ENCODE results near the gene DTX3L. TPM values are rescaled to one million over a fixed set of nuclear protein-coding genes. Genes with fewer than 3 reads are reported as not detected.

Gene DTX3L
- total and polyA plus RNA-seq, 2 of the 8 experiments (the other 6 are each of a cell fraction or from before 2014, with no cell fraction given) = 1.7 to 11.3 TPM

- H3K9me3 ChIP-seq (ENCODE audit: insufficient read depth in 2 of 2, low read depth in 1 of 2, low read length in 1 of 2) = peaks cover 4 to 7% of the 10 kb centered on the region in 2 experiments; a peak in 3 of 4 replicates
- H2BK15ac ChIP-seq (ENCODE audit: low read length) = no peak within 1 kb of the TSS
- no peaks in the 10 kb centered on the region for H3K79me1 ChIP-seq (ENCODE audit: low read depth, low read length)
- H3K23me2 ChIP-seq (ENCODE audit: low read depth, low read length) = no peaks in the 10 kb centered on the region; the same call in 1 of the 2 replicates
- H3K14ac ChIP-seq (ENCODE audit: insufficient read length) = no peak within 1 kb of the TSS
- H2BK120ac ChIP-seq (replicated peaks; ENCODE audit: low read depth, low read length) = no peak within 1 kb of the TSS
- no peak within 1 kb of the TSS for H2BK20ac ChIP-seq (ENCODE audit: low read length)
- no peaks in the 10 kb centered on the region for H3K79me2 ChIP-seq (ENCODE audit: control insufficient read depth in 1 of 2, insufficient read depth in 2 of 2, low read length in 2 of 2)
- H3K27ac ChIP-seq (ENCODE audit: low read depth, low read length) = no peak within 1 kb of the TSS
- H3K18ac ChIP-seq (ENCODE audit: extremely low read depth, low read length) = no peak within 1 kb of the TSS; the same call in 1 of the 2 replicates
- peak within 1 kb of the TSS; percentile 2 for H4K5ac ChIP-seq (ENCODE audit: insufficient read length, low read depth, low read length)
- no peak within 1 kb of the TSS for H3K4ac ChIP-seq (replicated peaks; ENCODE audit: insufficient read length, low read depth, low read length)
- no peaks in the 10 kb centered on the region for H4K20me1 ChIP-seq (replicated peaks in 1 of 2; ENCODE audit: control insufficient read depth in 1 of 2, insufficient read depth in 2 of 2, low read length in 2 of 2)
- no peaks in the 10 kb centered on the region for H3K36me3 ChIP-seq (ENCODE audit: control insufficient read depth in 2 of 4, insufficient read depth in 4 of 4, low read length in 3 of 4)
- no peak within 1 kb of the TSS for H2BK12ac ChIP-seq (ENCODE audit: low read depth, low read length)
- no peak within 1 kb of the TSS for H2AFZ ChIP-seq (ENCODE audit: low read length)
- H3K9ac ChIP-seq (replicated peaks in 1 of 4; ENCODE audit: extremely low read depth in 1 of 4, low read depth in 3 of 4, low read length in 3 of 4) = no peak within 1 kb of the TSS
- H4K8ac ChIP-seq (ENCODE audit: extremely low read depth, insufficient read depth, low read length) = peak within 1 kb of the TSS; percentile 91
- FAIRE-seq = no peak
- WGBS, 2 experiments (ENCODE audit: extremely low coverage in 1 of 2, insufficient coverage in 1 of 2, insufficient read length in 1 of 2, insufficient replicate concordance in 2 of 2, low coverage in 1 of 2, low lambda C conversion rate in 2 of 2, missing lambda C conversion rate in 1 of 2) = 11% methylated on average over 32 of the region's 40 CpGs; no CpG with 5 or more reads in 1 of the 2 experiments
- ChIA-PET POLR2A (ENCODE audit: partially characterized antibody) (interaction anchor here (0.7 kb wide), 1 partner anchor 42 kb away, joined by 4 read pairs; no protein-coding TSS in a partner anchor), CTCF (ENCODE audit: partially characterized antibody) (interaction anchor here (0.7 to 1.4 kb wide), 2 partner anchors 102 to 103 kb away, joined by 3 to 4 read pairs; partner anchors contain the start of gene PARP14)
- peaks cover 2 to 3% (median 2%) of the 10 kb centered on the region in 4 experiments; a peak in 4 of 7 replicates for H3K4me1 ChIP-seq (replicated peaks in 1 of 4; ENCODE audit: control insufficient read depth in 3 of 4, insufficient read depth in 4 of 4, low read length in 3 of 4)
- H2BK5ac ChIP-seq (ENCODE audit: low read depth, low read length) = 0 out of 2 replicates have a peak within 1 kb of the TSS, but pooled peaks have one; percentile 12
- H3K56ac ChIP-seq (replicated peaks; ENCODE audit: insufficient read length, low read depth, low read length) = no peak within 1 kb of the TSS
- DNase-seq (ENCODE audit: low read depth in 1 of 2, low spot score in 2 of 2) = peak; percentile 27 to 67
- no peak within 1 kb of the TSS for H3K23ac ChIP-seq (ENCODE audit: insufficient read length)
- H2AK5ac ChIP-seq (ENCODE audit: low read depth, low read length) = no peak within 1 kb of the TSS
- H3K4me2 ChIP-seq (ENCODE audit: insufficient read depth in 1 of 2, low read depth in 2 of 2, low read length in 2 of 2) = peak within 1 kb of the TSS; percentile 66 to 74
- peak within 1 kb of the TSS; percentile 32 to 61 (median 40) for H3K4me3 ChIP-seq (ENCODE audit: extremely low read depth in 1 of 4, insufficient read depth in 2 of 4, low read depth in 3 of 4, low read length in 4 of 4)
- H3K27me3 ChIP-seq (replicated peaks in 1 of 4; ENCODE audit: control insufficient read depth in 3 of 4, extremely low read depth in 1 of 4, insufficient read depth in 3 of 4, low read length in 3 of 4) = peaks cover 0 to 10% (median 7%) of the 10 kb centered on the region in 4 experiments; a peak in 4 of 7 replicates
- peak within 1 kb of the TSS; percentile 91 for H4K91ac ChIP-seq (replicated peaks; ENCODE audit: insufficient read length, low read length)
- TF ChIP-seq CBX8 (IDR thresholded peaks at IDR 0.05; ENCODE audit: borderline replicate concordance, low read depth, low read length) (no peak), MAX (IDR thresholded peaks at IDR 0.05) (peak; percentile 36; the same call in 1 of the 2 replicates), SRF (IDR thresholded peaks at IDR 0.05; ENCODE audit: low read depth, low read length) (no peak), KDM5A (IDR thresholded peaks at IDR 0.05; ENCODE audit: low read length) (no peak), E2F6 (IDR thresholded peaks at IDR 0.05) (peak; percentile 74), CTBP2 (IDR thresholded peaks at IDR 0.05; ENCODE audit: borderline replicate concordance, insufficient read depth, insufficient read length, low read length) (no peak), KDM4A (IDR thresholded peaks at IDR 0.05; ENCODE audit: low read depth, low read length, severe bottlenecking) (peak; percentile 73), HDAC2 (IDR thresholded peaks at IDR 0.05; ENCODE audit: borderline replicate concordance in 1 of 2, low read depth in 2 of 2, low read length in 2 of 2) (peak in 1 of 2 experiments; percentile 45; a peak in 1 of 4 replicates), TBP (IDR thresholded peaks at IDR 0.05; ENCODE audit: low read depth, low read length) (peak; percentile 78), RFX5 (IDR thresholded peaks at IDR 0.05; ENCODE audit: borderline replicate concordance, low read depth, low read length) (no peak)
Observed at GRCh38 chr3:122577409-122578031, 13.4 kb downstream of the DTX3L start, which contains the start of gene PARP15. TSS of gene PARP15 (plus strand) at chr3:122577650. CDS start at chr3:122577668, 18 bp downstream.
